ENCODE data around the gene ZNF423. TPM values are rescaled to one million over a fixed set of nuclear protein-coding genes. Genes with fewer than 3 reads are reported as not detected.

Gene ZNF423
- total and polyA plus RNA-seq, 12 donors, result 1.7 to 10.6 (median 5.5) TPM

GRCh38 chr16:49698931-49699840 lies 156.7 kb downstream of the ZNF423 start:
- Histone ChIP-seq H3K4me3 (no peak overlapping the region), H3K27ac (peak overlapping the region in 3 of 5 donors; percentile 14 to 75 (median 43)), H3K27me3 (no peaks in the 10 kb centered on the region), H3K4me1 (replicated peaks in 1 of 2) (peaks cover 11 to 18% of the 10 kb centered on the region in 2 donors), H3K9me3 (replicated peaks in 1 of 3) (no peaks in the 10 kb centered on the region), H3K36me3 (replicated peaks in 1 of 2) (no peaks in the 10 kb centered on the region)
- TF ChIP-seq POLR2A (IDR thresholded peaks at IDR 0.05) (no peak), CTCF (IDR thresholded peaks at IDR 0.05) (no peak)
- 64 to 72% (median 68%) methylated on average over 18 of the region's 18 CpGs for WGBS, 4 donors
- DNase-seq, result peak in 2 of 7 donors; percentile 21 to 57
- intact Hi-C loops (cut with DNase I), result no loop called here

- WGBS, 4 donors, result 64 to 79% (median 71%) methylated on average over 18 to 26 of the region's 26 CpGs
- peaks cover 11 to 18% of the 10 kb centered on the region in 2 donors for H3K4me1 ChIP-seq (replicated peaks in 1 of 2)
- H3K27me3 ChIP-seq, result no peaks in the 10 kb centered on the region
- peak overlapping the region in 1 of 5 donors; percentile 75 for H3K27ac ChIP-seq
- no peak for DNase-seq
- no peak overlapping the region for H3K4me3 ChIP-seq
- TF ChIP-seq CTCF (IDR thresholded peaks at IDR 0.05) (no peak), POLR2A (IDR thresholded peaks at IDR 0.05) (no peak)
- H3K9me3 ChIP-seq (replicated peaks in 1 of 3), result no peaks in the 10 kb centered on the region
- H3K36me3 ChIP-seq (replicated peaks in 1 of 2), result no peaks in the 10 kb centered on the region
- intact Hi-C loops (cut with DNase I), result no loop called here
These were observed 157.5 kb downstream of the ZNF423 start for GRCh38 chr16:49698453-49698815.

GRCh38 chr16:49697631-49698452 lies 158.1 kb downstream of the ZNF423 start:
- no peak for DNase-seq
- 82 to 89% (median 87%) methylated on average over 18 to 28 of the region's 28 CpGs for WGBS, 4 donors
- Histone ChIP-seq H3K9me3 (replicated peaks in 1 of 3) (no peaks in the 10 kb centered on the region), H3K27ac (peak overlapping the region in 1 of 5 donors; percentile 75), H3K4me3 (no peak overlapping the region), H3K36me3 (replicated peaks in 1 of 2) (no peaks in the 10 kb centered on the region), H3K27me3 (no peaks in the 10 kb centered on the region), H3K4me1 (replicated peaks in 1 of 2) (peaks cover 11 to 18% of the 10 kb centered on the region in 2 donors)
- intact Hi-C loops (cut with DNase I), result no loop called here
- TF ChIP-seq POLR2A (IDR thresholded peaks at IDR 0.05) (no peak), CTCF (IDR thresholded peaks at IDR 0.05) (no peak)

GRCh38 chr16:49696414-49697101 lies 159.4 kb downstream of the ZNF423 start:
- no peak overlapping the region for H3K4me3 ChIP-seq
- peaks cover 11 to 18% of the 10 kb centered on the region in 2 donors for H3K4me1 ChIP-seq (replicated peaks in 1 of 2)
- H3K9me3 ChIP-seq (replicated peaks in 1 of 3), result no peaks in the 10 kb centered on the region
- no peak for DNase-seq
- no peaks in the 10 kb centered on the region for H3K36me3 ChIP-seq (replicated peaks in 1 of 2)
- H3K27ac ChIP-seq, result no peak overlapping the region
- no peaks in the 10 kb centered on the region for H3K27me3 ChIP-seq
- intact Hi-C loops (cut with DNase I), result no loop called here
- no peak for TF ChIP-seq CTCF (IDR thresholded peaks at IDR 0.05)
- TF ChIP-seq POLR2A (IDR thresholded peaks at IDR 0.05), result no peak
- WGBS, 4 donors, result 87 to 92% (median 90%) methylated on average over 7 to 14 of the region's 14 CpGs
